Measurements from ENCODE around the gene LATS2. TPM values are rescaled to one million over a fixed set of nuclear protein-coding genes. Genes with fewer than 3 reads are reported as not detected.
"Not testable (repeated sequence)": the region's sequence is repeated elsewhere in the genome, so short reads cannot be mapped to it uniquely, and the experiment has no call there.

LATS2 gene
- total RNA-seq, 1 donor: 24.2 TPM

- no peak overlapping the region for H2AFZ ChIP-seq (ENCODE audit: low read length)
- peak overlapping the region; percentile 50 for H3K4me2 ChIP-seq (ENCODE audit: insufficient read depth, low read length)
- peaks cover 5% of the 10 kb centered on the region for H3K4me1 ChIP-seq (ENCODE audit: insufficient read depth, low read length)
- H3K27me3 ChIP-seq (ENCODE audit: insufficient read depth, low read length): no peaks in the 10 kb centered on the region
- DNase-seq (ENCODE audit: insufficient read length, low spot score, missing footprints): no peak
- H3K36me3 ChIP-seq (ENCODE audit: insufficient read depth, low read length): peaks cover 16% of the 10 kb centered on the region
- H3K27ac ChIP-seq (ENCODE audit: low read depth, low read length): no peak overlapping the region
- no peaks in the 10 kb centered on the region for H3K9me3 ChIP-seq (ENCODE audit: low read depth, low read length)
- H4K20me1 ChIP-seq (ENCODE audit: insufficient read depth, low read length): peaks cover 3% of the 10 kb centered on the region
- no peak overlapping the region for H3K4me3 ChIP-seq (ENCODE audit: insufficient read depth, low read length)
- no peak for TF ChIP-seq CTCF (IDR thresholded peaks at IDR 0.05; ENCODE audit: extremely low read depth, low read depth, low read length)
- peaks cover 2% of the 10 kb centered on the region for H3K79me2 ChIP-seq (ENCODE audit: insufficient read depth, low read length)
Observed at GRCh38 chr13:20969182-20969581, 92.2 kb downstream of the LATS2 start.

GRCh38 chr13:20968745-20969144 is 92.6 kb downstream of the LATS2 start:
- H3K36me3 ChIP-seq (ENCODE audit: insufficient read depth, low read length): peaks cover 12% of the 10 kb centered on the region
- no peaks in the 10 kb centered on the region for H3K79me2 ChIP-seq (ENCODE audit: insufficient read depth, low read length)
- H2AFZ ChIP-seq (ENCODE audit: low read length): no peak overlapping the region
- no peaks in the 10 kb centered on the region for H3K27me3 ChIP-seq (ENCODE audit: insufficient read depth, low read length)
- H4K20me1 ChIP-seq (ENCODE audit: insufficient read depth, low read length): peaks cover 3% of the 10 kb centered on the region
- no peak overlapping the region for H3K4me3 ChIP-seq (ENCODE audit: insufficient read depth, low read length)
- peak overlapping the region; percentile 50 for H3K4me2 ChIP-seq (ENCODE audit: insufficient read depth, low read length)
- no peak for DNase-seq (ENCODE audit: insufficient read length, low spot score, missing footprints)
- no peak for TF ChIP-seq CTCF (IDR thresholded peaks at IDR 0.05; ENCODE audit: extremely low read depth, low read depth, low read length)
- H3K4me1 ChIP-seq (ENCODE audit: insufficient read depth, low read length): peaks cover 5% of the 10 kb centered on the region
- H3K27ac ChIP-seq (ENCODE audit: low read depth, low read length): no peak overlapping the region
- no peaks in the 10 kb centered on the region for H3K9me3 ChIP-seq (ENCODE audit: low read depth, low read length)

GRCh38 chr13:20967340-20967739 is 94.0 kb downstream of the LATS2 start:
- Histone ChIP-seq H3K4me3 (ENCODE audit: insufficient read depth, low read length) (no peak overlapping the region), H2AFZ (ENCODE audit: low read length) (no peak overlapping the region), H3K4me1 (ENCODE audit: insufficient read depth, low read length) (peaks cover 5% of the 10 kb centered on the region), H3K9me3 (ENCODE audit: low read depth, low read length) (no peaks in the 10 kb centered on the region), H3K4me2 (ENCODE audit: insufficient read depth, low read length) (no peak overlapping the region), H4K20me1 (ENCODE audit: insufficient read depth, low read length) (no peaks in the 10 kb centered on the region), H3K27me3 (ENCODE audit: insufficient read depth, low read length) (no peaks in the 10 kb centered on the region), H3K27ac (ENCODE audit: low read depth, low read length) (no peak overlapping the region), H3K36me3 (ENCODE audit: insufficient read depth, low read length) (no peaks in the 10 kb centered on the region), H3K79me2 (ENCODE audit: insufficient read depth, low read length) (no peaks in the 10 kb centered on the region)
- DNase-seq (ENCODE audit: insufficient read length, low spot score, missing footprints): no peak
- no peak for TF ChIP-seq CTCF (IDR thresholded peaks at IDR 0.05; ENCODE audit: extremely low read depth, low read depth, low read length)

- H2AFZ ChIP-seq (ENCODE audit: low read length): no peak overlapping the region
- peaks cover 5% of the 10 kb centered on the region for H3K4me1 ChIP-seq (ENCODE audit: insufficient read depth, low read length)
- no peak overlapping the region for H3K4me3 ChIP-seq (ENCODE audit: insufficient read depth, low read length)
- no peak overlapping the region for H3K27ac ChIP-seq (ENCODE audit: low read depth, low read length)
- H3K4me2 ChIP-seq (ENCODE audit: insufficient read depth, low read length): no peak overlapping the region
- H3K27me3 ChIP-seq (ENCODE audit: insufficient read depth, low read length): peaks cover 4% of the 10 kb centered on the region
- DNase-seq (ENCODE audit: insufficient read length, low spot score, missing footprints): no peak
- no peaks in the 10 kb centered on the region for H3K36me3 ChIP-seq (ENCODE audit: insufficient read depth, low read length)
- H4K20me1 ChIP-seq (ENCODE audit: insufficient read depth, low read length): no peaks in the 10 kb centered on the region
- no peaks in the 10 kb centered on the region for H3K79me2 ChIP-seq (ENCODE audit: insufficient read depth, low read length)
- no peak for TF ChIP-seq CTCF (IDR thresholded peaks at IDR 0.05; ENCODE audit: extremely low read depth, low read depth, low read length)
- H3K9me3 ChIP-seq (ENCODE audit: low read depth, low read length): no peaks in the 10 kb centered on the region
Observed at GRCh38 chr13:20964904-20965303, 96.5 kb downstream of the LATS2 start.

GRCh38 chr13:20961663-20962062 is 99.7 kb downstream of the LATS2 start:
- not testable (repeated sequence) for H4K20me1 ChIP-seq (ENCODE audit: insufficient read depth, low read length); H3K79me2 ChIP-seq (ENCODE audit: insufficient read depth, low read length); H3K9me3 ChIP-seq (ENCODE audit: low read depth, low read length); H3K4me3 ChIP-seq (ENCODE audit: insufficient read depth, low read length); H3K4me1 ChIP-seq (ENCODE audit: insufficient read depth, low read length); H3K27me3 ChIP-seq (ENCODE audit: insufficient read depth, low read length); H3K36me3 ChIP-seq (ENCODE audit: insufficient read depth, low read length); H2AFZ ChIP-seq (ENCODE audit: low read length); DNase-seq (ENCODE audit: insufficient read length, low spot score, missing footprints); H3K27ac ChIP-seq (ENCODE audit: low read depth, low read length)
- H3K4me2 ChIP-seq (ENCODE audit: insufficient read depth, low read length): peak overlapping the region; percentile 45
